HepG2 (cell line): ENCODE results near the gene CSH1. TPM values are rescaled to one million over a fixed set of nuclear protein-coding genes. Genes with fewer than 3 reads are reported as not detected.

Experiments used
- ATAC-seq: fragments of 200-7000 bp; cut with Tn5 transposase; 3 replicates; pipeline ENCODE4 v1.9.1; 2020; ENCODE audit warnings: mild to moderate bottlenecking, moderate library complexity
- BruUV-seq: library from RNA; stranded (reverse); fragments of 400-500 nt; replicated peaks from 2 replicates; lab custom pipeline; 2021; lab: Mats Ljungman, UMichigan
- CTCF ChIA-PET: fragments of 300-600 bp; formaldehyde crosslinking; extraction: SDS; loops from one replicate; lab custom pipeline; 2021; ENCODE audit warnings: low total read pairs, inconsistent platforms, low intra/inter-chr PET ratio; lab: Yijun Ruan, JAX
- POLR2A ChIA-PET: fragments of 350-600 bp; sonication (Branson Sonifier 250); formaldehyde crosslinking; loops from one replicate; lab custom pipeline; 2020; ENCODE audit warnings: antibody characterized with exemption, inconsistent platforms; lab: Yijun Ruan, JAX
- DNase-seq: peaks from one replicate; pipeline ENCODE4 v3.0.0-alpha.2; 2015; ENCODE audit warnings: low spot score
- FAIRE-seq: peaks from 3 replicates; lab custom pipeline; 2011; peaks lifted over from hg19 to GRCh38; lab: Jason Lieb, UNC
- H2AFZ ChIP-seq: one replicate; pipeline ENCODE4 v1.6.1; 2011; ENCODE audit warnings: low read length, inconsistent platforms
- H3K27ac ChIP-seq: fragments of 300-600 bp; 3 replicates; pipeline ENCODE4 v1.8.0; 2011; ENCODE audit warnings: mixed run types, mild to moderate bottlenecking, mixed read lengths, low read length, inconsistent platforms; ENCODE audit not compliant: insufficient read depth; ENCODE audit errors: extremely low read length
- H3K27me3 ChIP-seq, 2 experiments: fragments of 200-600 bp in 1 of 2; 2 replicates in 1 of 2; 3 replicates in 1 of 2; pipeline versions ENCODE4 v1.6.0 to v1.8.0; 2011; ENCODE audit warnings: low read length in 2 of 2, mild to moderate bottlenecking in 2 of 2, moderate library complexity in 2 of 2, inconsistent platforms in 1 of 2; ENCODE audit not compliant: insufficient read depth in 2 of 2, control insufficient read depth in 1 of 2
- H3K36me3 ChIP-seq, 2 experiments: fragments of 200-600 bp in 1 of 2; replicated peaks in 1 of 2; 2 replicates in 1 of 2; 3 replicates in 1 of 2; pipeline versions ENCODE4 v1.5.1 to v1.8.0; 2011; ENCODE audit warnings: low read length in 2 of 2, inconsistent platforms in 1 of 2; ENCODE audit not compliant: insufficient read depth in 2 of 2, control insufficient read depth in 1 of 2
- H3K4me1 ChIP-seq: 2 replicates; pipeline ENCODE4 v1.5.1; 2012; ENCODE audit warnings: low read length, inconsistent platforms; ENCODE audit not compliant: insufficient read depth
- H3K4me2 ChIP-seq: 2 replicates; pipeline ENCODE4 v1.6.0; 2011; ENCODE audit warnings: low read depth, low read length, inconsistent platforms
- H3K4me3 ChIP-seq, 3 experiments: fragments of 200-600 bp in 1 of 3; sonication (generic), shearing (Covaris generic) in 1 of 3; replicated peaks in 1 of 3; 2 replicates each; pipeline ENCODE4 v1.5.1; 2011 to 2016; ENCODE audit warnings: low read length in 3 of 3, inconsistent platforms in 2 of 3, low read depth in 2 of 3, mild to moderate bottlenecking in 2 of 3, control low read depth in 1 of 3, mixed read lengths in 1 of 3; ENCODE audit not compliant: insufficient read depth in 1 of 3
- H3K79me2 ChIP-seq: one replicate; pipeline ENCODE4 v1.6.1; 2011; ENCODE audit warnings: low read length, inconsistent platforms; ENCODE audit not compliant: insufficient read depth
- H3K9ac ChIP-seq: 2 replicates; pipeline ENCODE4 v1.6.0; 2011; ENCODE audit warnings: mild to moderate bottlenecking, low read depth, low read length, inconsistent platforms; ENCODE audit not compliant: insufficient read depth
- H3K9me3 ChIP-seq: 2 replicates; pipeline ENCODE4 v1.5.1; 2012; ENCODE audit warnings: mild to moderate bottlenecking, low read length
- H4K20me1 ChIP-seq: 2 replicates; pipeline ENCODE4 v1.6.0; 2011; ENCODE audit warnings: inconsistent platforms, mild to moderate bottlenecking, low read length, moderate library complexity; ENCODE audit not compliant: insufficient read depth
- ARHGAP35 ChIP-seq: sonication (generic); formaldehyde crosslinking; IDR thresholded peaks from 2 replicates; pipeline ENCODE4 v1.9.0; 2022; ENCODE audit warnings: mild to moderate bottlenecking, inconsistent platforms, moderate library complexity, missing genetic modification reagents, borderline replicate concordance
- CEBPB ChIP-seq: IDR thresholded peaks from 2 replicates; pipeline ENCODE4 v1.6.1; 2011; ENCODE audit warnings: low read depth, low read length, improper control_type of control experiment, borderline replicate concordance
- EP300 ChIP-seq, 3 experiments: sonication (generic) in 1 of 3; formaldehyde crosslinking in 1 of 3; IDR thresholded peaks; 2 replicates each; pipeline versions ENCODE4 v1.5.1 to v1.6.1; 2011 to 2020; ENCODE audit warnings: low read depth in 2 of 3, low read length in 2 of 3, borderline replicate concordance in 1 of 3, improper control_type of control experiment in 1 of 3, mild to moderate bottlenecking in 1 of 3, missing genetic modification reagents in 1 of 3, moderate library complexity in 1 of 3
- JUND ChIP-seq: sonication (generic); formaldehyde crosslinking; IDR thresholded peaks from 2 replicates; pipeline ENCODE4 v1.8.0; 2022; ENCODE audit warnings: mild to moderate bottlenecking, missing genetic modification reagents
- POLR2AphosphoS5 ChIP-seq: IDR thresholded peaks from 2 replicates; pipeline ENCODE4 v1.6.1; 2012; ENCODE audit warnings: low read depth, low read length
- PTBP1 ChIP-seq: fragments of 200-400 bp; formaldehyde crosslinking; IDR thresholded peaks from 2 replicates; pipeline ENCODE4 v1.6.1; 2018; ENCODE audit warnings: low read length, low read depth; ENCODE audit not compliant: poor library complexity, severe bottlenecking
- SNRNP70 ChIP-seq: fragments of 200-400 bp; formaldehyde crosslinking; IDR thresholded peaks from 2 replicates; pipeline ENCODE4 v1.6.1; 2017; ENCODE audit warnings: mild to moderate bottlenecking, low read depth, low read length, moderate library complexity
- TAF15 ChIP-seq: fragments of 200-400 bp; formaldehyde crosslinking; IDR thresholded peaks from one replicate; pipeline ENCODE4 v1.6.1; 2018; ENCODE audit warnings: mild to moderate bottlenecking, low read depth, low read length; ENCODE audit not compliant: poor library complexity, severe bottlenecking
- ZNF296 ChIP-seq: sonication (generic); formaldehyde crosslinking; conservative IDR thresholded peaks from 2 replicates; pipeline ENCODE4 v1.5.0; 2020; ENCODE audit warnings: mild to moderate bottlenecking, missing genetic modification reagents
- ZNF350 ChIP-seq: sonication (generic); formaldehyde crosslinking; IDR thresholded peaks from 2 replicates; pipeline ENCODE4 v1.4.0; 2020; ENCODE audit warnings: mild to moderate bottlenecking, low read depth, missing genetic modification reagents, borderline replicate concordance
- WGBS: methylation state at CpG from one replicate; pipeline ENCODE4 v1.1.6; 2017; ENCODE audit warnings: low lambda C conversion rate; 5-methylcytosine and 5-hydroxymethylcytosine counted together
- in situ Hi-C: cut with HindIII; loops from 2 replicates; pipeline ENCODE4 v1.10.0; 2017; ENCODE audit warnings: low pct_unique_long_range_greater_than_20kb; ENCODE audit not compliant: extremely low pct_ligation_motif_present
- intact Hi-C: fragments of 100-400 bp; cut with micrococcal nuclease; formaldehyde crosslinking; loops from one replicate; pipeline ENCODE4 v1.10.0; 2022; ENCODE audit not compliant: unreplicated experiment
- polyA plus RNA-seq, 8 experiments: library from polyadenylated mRNA; depleted of rRNA in 3 of 8; stranded (reverse) in 7 of 8; unstranded in 1 of 8; fragments of >200 nt; fragmentation: Illumina TruSeq in 4 of 8; extraction: Trizol in 4 of 8; gene quantifications; 2 replicates each; pipeline versions ENCODE4 v1.2.1 to v1.2.3, GENCODE V29; 2011 to 2016; ENCODE audit warnings: low read depth in 4 of 8, missing spikeins in 1 of 8, mixed read lengths in 1 of 8; ENCODE audit not compliant: insufficient read depth in 1 of 8
- total RNA-seq, 5 experiments: library from RNA; depleted of rRNA; stranded (reverse); fragments of >200 nt; fragmentation: Illumina TruSeq; extraction: Trizol; gene quantifications; 2 replicates each; pipeline ENCODE4 v1.2.3, GENCODE V29; 2016; ENCODE audit warnings: low read depth in 1 of 5
- TF ChIP-seq, protein P1 (sequence below): sonication (generic); formaldehyde crosslinking; IDR thresholded peaks from 2 replicates; pipeline ENCODE4 v1.4.0; 2020; ENCODE audit warnings: mild to moderate bottlenecking, missing genetic modification reagents, borderline replicate concordance
- TF ChIP-seq, protein P2 (sequence below): sonication (generic); formaldehyde crosslinking; IDR thresholded peaks from 2 replicates; pipeline ENCODE4 v1.4.0; 2020; ENCODE audit warnings: missing genetic modification reagents, borderline replicate concordance
- TF ChIP-seq, protein P3 (sequence below): IDR thresholded peaks from 2 replicates; pipeline ENCODE4 v1.6.1; 2012; ENCODE audit warnings: inconsistent platforms

CSH1 gene
- total and polyA plus RNA-seq, 2 of the 13 experiments (the other 11 are each of a cell fraction or from before 2014, with no cell fraction given) = not detected

DNA sequence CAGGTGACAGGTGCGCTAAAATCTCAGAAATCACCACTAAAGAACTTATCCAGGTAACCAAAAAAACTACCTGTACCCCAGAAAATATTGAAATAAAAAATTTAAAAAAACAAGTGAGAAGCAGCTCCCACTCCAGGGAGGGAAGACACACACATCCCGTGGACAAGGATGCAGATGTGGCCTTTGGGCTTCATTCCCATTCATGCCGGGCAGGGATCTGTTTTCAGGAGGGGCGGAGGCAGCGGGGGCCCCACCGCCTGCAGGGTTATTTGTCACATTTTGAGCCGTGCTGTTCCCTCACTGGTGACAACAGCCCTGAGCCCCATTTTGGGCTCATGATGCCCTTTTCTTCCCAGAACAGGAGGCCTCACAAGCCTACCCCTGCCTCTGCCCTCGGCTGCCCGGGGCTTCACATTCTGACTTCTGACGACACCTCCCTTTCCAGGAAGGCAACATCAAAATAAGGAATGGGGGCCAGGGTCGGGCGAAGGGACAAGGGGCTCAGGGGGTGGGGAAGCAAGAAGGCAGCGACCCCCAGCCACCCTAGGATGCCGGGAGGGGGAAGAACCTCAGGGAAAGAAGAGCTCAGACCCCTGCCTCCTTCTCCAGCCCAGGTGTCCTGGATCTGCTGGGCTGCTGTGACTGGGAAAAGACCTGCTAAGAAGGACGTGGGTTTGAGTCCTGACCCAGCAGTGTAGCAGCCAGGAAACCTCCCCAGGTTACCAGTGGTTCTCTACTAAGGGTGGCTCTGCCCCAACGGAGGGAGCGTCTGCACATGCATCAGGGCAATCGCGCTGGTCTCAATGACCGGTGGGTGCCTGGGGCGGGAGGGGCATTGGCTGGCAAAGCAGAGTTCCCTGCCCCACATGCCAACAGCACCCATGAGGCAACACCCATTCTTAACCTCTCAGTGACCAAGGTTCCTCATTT, 38.1 kb upstream of the CSH1 start:
- intact Hi-C loops = no loop called here
- POLR2A ChIA-PET = no interaction called here
- in situ Hi-C loops = no loop called here
- Histone ChIP-seq H3K4me1 (peaks cover 17% of the 10 kb centered on the region), H3K9ac (no peak overlapping the region), H3K79me2 (no peaks in the 10 kb centered on the region), H3K4me3 (no peak overlapping the region), H3K27me3 (peaks cover 10 to 74% of the 10 kb centered on the region in 2 experiments; a peak in 4 of 5 replicates), H3K36me3 (no peaks in the 10 kb centered on the region), H3K27ac (no peak overlapping the region), H3K9me3 (no peaks in the 10 kb centered on the region)
- no peak for DNase-seq
- 35% methylated on average over 16 of the region's 21 CpGs for WGBS
- no peak for ATAC-seq
- no TSS peak for BruUV-seq
- TF ChIP-seq POLR2AphosphoS5 (no peak), ZNF296 (CRISPR knock-in tag) (no peak), JUND (no peak), SNRNP70 (no peak), CEBPB (no peak), PTBP1 (no peak), EP300 (IDR thresholded peaks at IDR 0.05; ENCODE audit: low read depth in 2 of 2, low read length in 2 of 2) (no peak), EP300 (CRISPR knock-in tag; IDR thresholded peaks at IDR 0.05; ENCODE audit: borderline replicate concordance) (no peak), ZNF350 (no peak), TAF15 (no peak), ARHGAP35 (CRISPR knock-in tag) (no peak)
- TF ChIP-seq, protein P1, sequence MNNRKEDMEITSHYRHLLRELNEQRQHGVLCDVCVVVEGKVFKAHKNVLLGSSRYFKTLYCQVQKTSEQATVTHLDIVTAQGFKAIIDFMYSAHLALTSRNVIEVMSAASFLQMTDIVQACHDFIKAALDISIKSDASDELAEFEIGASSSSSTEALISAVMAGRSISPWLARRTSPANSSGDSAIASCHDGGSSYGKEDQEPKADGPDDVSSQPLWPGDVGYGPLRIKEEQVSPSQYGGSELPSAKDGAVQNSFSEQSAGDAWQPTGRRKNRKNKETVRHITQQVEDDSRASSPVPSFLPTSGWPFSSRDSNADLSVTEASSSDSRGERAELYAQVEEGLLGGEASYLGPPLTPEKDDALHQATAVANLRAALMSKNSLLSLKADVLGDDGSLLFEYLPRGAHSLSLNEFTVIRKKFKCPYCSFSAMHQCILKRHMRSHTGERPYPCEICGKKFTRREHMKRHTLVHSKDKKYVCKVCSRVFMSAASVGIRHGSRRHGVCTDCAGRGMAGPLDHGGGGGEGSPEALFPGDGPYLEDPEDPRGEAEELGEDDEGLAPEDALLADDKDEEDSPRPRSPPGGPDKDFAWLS (CRISPR knock-in tag) = no peak
- TF ChIP-seq, protein P2, sequence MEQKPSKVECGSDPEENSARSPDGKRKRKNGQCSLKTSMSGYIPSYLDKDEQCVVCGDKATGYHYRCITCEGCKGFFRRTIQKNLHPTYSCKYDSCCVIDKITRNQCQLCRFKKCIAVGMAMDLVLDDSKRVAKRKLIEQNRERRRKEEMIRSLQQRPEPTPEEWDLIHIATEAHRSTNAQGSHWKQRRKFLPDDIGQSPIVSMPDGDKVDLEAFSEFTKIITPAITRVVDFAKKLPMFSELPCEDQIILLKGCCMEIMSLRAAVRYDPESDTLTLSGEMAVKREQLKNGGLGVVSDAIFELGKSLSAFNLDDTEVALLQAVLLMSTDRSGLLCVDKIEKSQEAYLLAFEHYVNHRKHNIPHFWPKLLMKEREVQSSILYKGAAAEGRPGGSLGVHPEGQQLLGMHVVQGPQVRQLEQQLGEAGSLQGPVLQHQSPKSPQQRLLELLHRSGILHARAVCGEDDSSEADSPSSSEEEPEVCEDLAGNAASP (CRISPR knock-in tag) = no peak
- TF ChIP-seq, protein P3, sequence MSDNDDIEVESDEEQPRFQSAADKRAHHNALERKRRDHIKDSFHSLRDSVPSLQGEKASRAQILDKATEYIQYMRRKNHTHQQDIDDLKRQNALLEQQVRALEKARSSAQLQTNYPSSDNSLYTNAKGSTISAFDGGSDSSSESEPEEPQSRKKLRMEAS = no peak
- TF ChIP-seq, all 625 proteins: peak for 0
- FAIRE-seq = no peak
- CTCF ChIA-PET = no interaction called here
- no peaks in the 10 kb centered on the region for H4K20me1 ChIP-seq
- H3K4me2 ChIP-seq = no peak overlapping the region
- H2AFZ ChIP-seq = no peak overlapping the region
